HG02610 (cell line): Measurements from ENCODE around the gene BANF2.
"Not testable (repeated sequence)": the region's sequence is repeated elsewhere in the genome, so short reads cannot be mapped to it uniquely, and the experiment has no call there.

Experiments
- ATAC-seq: cut with Tn5 transposase; IDR thresholded peaks from one replicate; pipeline ENCODE4 v1.9.1; 2021; ENCODE audit warnings: mild to moderate bottlenecking, moderate library complexity; ENCODE audit not compliant: unreplicated experiment

BANF2 gene

GRCh38 chr20:17699931-17700351 lies at the start of gene BANF2:
Gene BANF2 (plus strand): TSS chr20:17699966. CDS start chr20:17725026, 25,060 bp downstream.
- ATAC-seq, result no peak

DNA sequence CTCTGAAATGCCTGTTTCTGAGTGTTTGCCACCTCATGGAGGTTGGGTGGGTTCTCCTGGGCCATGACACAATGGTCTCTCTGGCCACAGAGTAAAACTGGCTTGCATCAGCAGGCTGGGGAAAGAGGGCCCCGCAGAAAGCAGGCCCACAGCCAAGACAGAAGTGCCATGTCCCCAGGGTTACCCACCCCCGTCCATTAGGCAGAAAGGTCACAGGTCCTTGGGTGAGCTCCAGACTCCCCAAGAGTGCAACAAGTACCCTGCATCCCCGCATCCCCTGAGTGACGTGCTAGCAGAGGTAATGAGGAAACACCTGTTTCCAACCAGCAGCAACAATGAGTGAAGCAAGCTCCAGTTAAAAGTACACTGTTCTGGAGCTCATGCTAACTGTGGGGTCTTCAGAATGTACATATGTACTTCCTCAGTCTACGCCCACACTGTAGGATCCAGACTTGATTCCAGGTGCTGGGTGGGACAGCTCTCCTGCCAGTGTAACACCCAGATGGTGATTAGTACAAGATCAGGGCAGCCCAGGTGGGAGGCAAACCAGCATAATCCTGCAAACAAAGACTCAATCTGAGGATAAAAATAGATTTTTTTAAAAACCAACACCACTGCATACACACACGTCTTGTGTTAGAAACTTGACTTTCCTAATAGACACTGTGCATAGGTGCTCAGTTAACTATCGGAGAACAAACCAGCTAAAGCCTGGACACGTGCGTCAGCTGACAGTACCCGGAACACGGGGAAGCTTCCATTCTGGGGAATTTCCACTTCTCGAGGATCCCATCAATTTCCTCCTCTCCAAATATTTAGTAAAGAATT lies 49.3 kb upstream of the BANF2 start:
- no peak for ATAC-seq

DNA sequence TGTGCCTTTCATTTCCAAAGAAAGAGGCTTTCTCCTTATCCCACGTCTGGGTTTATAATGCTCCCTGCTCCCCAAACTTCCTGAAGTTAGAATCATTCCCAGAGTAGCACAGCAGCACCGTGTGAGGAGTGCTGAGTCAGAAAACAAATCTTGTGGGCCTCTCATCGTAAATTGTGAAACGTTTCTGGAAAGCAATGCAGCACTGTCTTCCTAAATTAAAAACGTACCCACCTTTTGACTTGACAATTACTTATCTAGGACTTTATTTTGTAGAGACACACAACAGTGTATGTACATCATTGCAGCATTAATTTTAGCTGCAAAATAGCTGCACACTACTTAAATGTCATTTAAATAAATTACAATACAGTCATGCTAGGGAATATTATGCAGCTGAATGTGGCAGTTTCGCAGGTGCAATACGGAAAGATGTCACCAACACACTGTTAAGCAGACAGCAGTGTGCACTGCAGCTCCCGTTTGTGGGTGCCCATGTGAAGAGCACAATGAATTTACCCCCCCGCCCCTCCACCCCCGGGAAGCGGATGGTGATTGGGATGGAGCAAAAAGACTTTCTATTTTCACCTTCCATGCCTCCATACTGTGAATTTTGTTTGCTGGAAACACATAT lies 48.5 kb upstream of the BANF2 start:
- ATAC-seq, result no peak

DNA sequence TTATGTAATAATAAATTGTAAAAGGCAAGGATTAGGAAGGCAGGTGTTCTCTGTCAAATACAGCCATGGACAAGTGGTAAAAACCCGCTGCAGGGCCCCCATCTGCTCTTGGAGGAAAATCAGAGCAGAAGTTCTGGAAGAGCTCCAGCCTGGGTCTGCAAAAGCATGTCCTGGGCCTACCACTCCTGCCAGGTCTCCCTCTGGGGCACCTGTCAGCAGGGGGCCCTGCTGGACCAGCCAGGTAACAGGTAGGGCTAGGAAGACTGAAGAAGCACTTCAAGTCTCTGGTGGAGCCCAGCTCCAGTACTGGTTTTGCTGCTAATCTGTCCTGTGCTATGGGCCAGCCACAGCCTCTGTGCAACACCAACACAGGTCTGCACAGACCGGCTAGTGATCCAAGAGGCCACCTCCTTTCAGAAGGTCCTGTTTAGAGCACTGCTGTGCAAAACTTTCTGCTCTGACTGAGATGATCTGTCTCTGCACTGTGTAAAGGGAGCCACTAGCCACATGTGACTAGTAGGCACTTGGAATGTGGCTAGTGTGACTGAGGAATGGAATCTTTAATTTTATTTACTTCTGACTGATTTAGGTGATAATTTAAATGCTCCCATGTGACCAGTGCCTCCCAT lies 47.9 kb upstream of the BANF2 start:
- no peak for ATAC-seq

GRCh38 chr20:17652411-17652810 lies 47.4 kb upstream of the BANF2 start:
- no peak for ATAC-seq

- no peak for ATAC-seq
Measured at GRCh38 chr20:17653835-17654648, 45.7 kb upstream of the BANF2 start.

GRCh38 chr20:17654649-17655285 lies 45.0 kb upstream of the BANF2 start:
- no peak for ATAC-seq

- ATAC-seq, result no peak
Measured at GRCh38 chr20:17655286-17655651, 44.5 kb upstream of the BANF2 start.

- no peak for ATAC-seq
Measured at GRCh38 chr20:17655865-17656479, 43.8 kb upstream of the BANF2 start.

GRCh38 chr20:17657079-17657825 lies 42.5 kb upstream of the BANF2 start:
- no peak for ATAC-seq

- no peak for ATAC-seq
Measured at GRCh38 chr20:17657898-17658647, 41.7 kb upstream of the BANF2 start.

- ATAC-seq, result no peak
Measured at GRCh38 chr20:17658648-17658993, 41.1 kb upstream of the BANF2 start.

DNA sequence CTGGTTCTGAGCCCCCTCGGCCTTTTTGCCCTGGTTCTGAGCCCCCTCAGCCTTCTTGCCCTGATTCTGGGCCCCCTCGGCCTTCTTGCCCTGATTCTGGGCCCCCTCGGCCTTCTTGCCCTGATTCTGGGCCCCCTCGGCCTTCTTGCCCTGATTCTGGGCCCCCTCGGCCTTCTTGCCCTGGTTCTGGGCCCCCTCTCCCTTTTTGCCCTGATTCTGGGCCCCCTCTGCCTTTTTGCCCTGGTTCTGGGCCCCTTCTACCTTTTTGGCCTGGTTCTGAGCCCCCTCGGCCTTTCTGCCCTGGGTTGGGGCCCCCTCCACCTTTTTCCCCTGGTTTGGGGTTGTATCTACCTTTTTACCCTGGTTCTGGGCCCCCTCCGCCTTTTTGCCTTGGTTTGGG lies 40.4 kb upstream of the BANF2 start:
- ATAC-seq, result not testable (repeated sequence)

DNA sequence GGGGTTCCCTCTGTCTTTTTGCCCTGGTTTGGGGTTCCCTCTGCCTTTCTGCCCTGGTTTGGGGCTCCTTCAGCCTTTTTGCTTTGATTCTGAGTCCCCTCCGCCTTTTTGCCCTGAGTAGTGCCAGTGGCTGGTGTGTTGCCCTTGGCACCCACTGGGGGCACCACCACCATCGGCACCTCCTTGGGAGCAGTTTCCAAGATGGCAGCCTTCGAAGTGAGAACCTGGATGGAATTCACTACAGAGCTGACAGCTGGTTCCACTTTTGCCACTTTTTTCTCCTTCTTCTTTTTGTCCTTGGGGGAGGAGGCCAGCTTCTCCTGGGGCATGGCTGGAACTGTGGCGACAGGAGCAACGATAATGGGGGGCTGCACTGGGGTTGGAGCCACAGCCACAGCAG lies 40.0 kb upstream of the BANF2 start:
- ATAC-seq, result no peak

DNA sequence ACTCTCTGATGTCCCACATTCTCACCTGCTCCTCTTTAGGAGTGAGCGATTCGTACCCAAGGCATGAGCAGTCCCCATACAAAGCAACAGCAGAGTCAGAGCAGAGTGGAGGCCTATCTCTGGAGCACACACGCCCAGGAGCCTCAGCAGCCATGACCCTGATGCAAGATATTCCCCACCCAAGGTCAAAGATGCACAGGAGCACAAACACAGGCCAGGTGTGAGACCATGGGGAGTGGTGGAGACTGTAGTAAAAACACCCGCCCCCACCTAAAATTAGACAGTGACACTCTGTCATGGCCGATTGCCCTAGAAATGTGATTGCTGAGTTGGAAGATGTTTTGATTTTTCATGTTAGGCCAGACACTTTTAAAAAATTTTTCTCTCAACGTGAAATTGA lies 39.1 kb upstream of the BANF2 start:
- ATAC-seq, result no peak

GRCh38 chr20:17661121-17661744 lies 38.5 kb upstream of the BANF2 start:
- ATAC-seq, result no peak

DNA sequence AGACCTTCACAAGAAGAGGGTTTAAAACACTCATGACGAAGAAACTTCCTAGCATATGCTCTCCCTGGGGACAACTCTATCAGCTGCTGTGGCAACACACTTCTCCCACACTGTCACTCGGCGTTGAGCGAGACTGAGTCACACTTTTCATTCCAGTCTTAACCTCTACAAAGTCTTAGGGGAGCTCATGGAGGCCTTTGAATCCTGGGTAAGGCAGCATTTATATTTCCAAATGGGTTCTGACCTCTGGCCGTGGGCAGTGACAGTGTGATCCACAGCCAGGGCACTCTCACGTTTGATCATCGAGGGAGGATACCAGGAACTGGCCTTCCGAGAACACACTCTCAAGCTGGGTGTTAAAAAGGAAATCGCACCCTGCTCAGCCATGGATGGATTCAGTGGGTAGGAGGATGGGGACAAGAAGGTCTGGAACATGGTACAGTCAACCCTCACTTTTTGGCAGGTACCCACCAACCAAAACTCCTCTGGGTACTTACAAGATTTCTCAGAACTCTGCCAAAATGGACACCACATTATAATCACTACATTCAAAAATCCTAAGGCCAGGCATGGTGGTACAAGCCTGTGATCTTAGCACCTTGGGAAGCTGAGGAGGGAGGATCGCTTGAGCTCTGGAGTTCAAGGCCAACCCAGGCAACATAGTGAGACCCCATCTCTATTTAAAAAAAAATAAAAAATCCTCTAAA lies 37.3 kb upstream of the BANF2 start:
- peak; percentile 81 for ATAC-seq

GRCh38 chr20:17663040-17663399 lies 36.7 kb upstream of the BANF2 start:
- no peak for ATAC-seq
